SK-N-SH (cell line): ENCODE data around the gene USH1C. TPM values are rescaled to one million over a fixed set of nuclear protein-coding genes. Genes with fewer than 3 reads are reported as not detected.

Source experiments
- CTCF ChIA-PET: fragments of 300-600, 350-600 bp; formaldehyde crosslinking; extraction: SDS; loops from one replicate; lab custom pipeline; 2021; lab: Yijun Ruan, JAX
- POLR2A ChIA-PET: fragments of 350-600 bp; sonication (Branson Sonifier 250); formaldehyde crosslinking; extraction: SDS; loops from one replicate; lab custom pipeline; 2020; ENCODE audit warnings: antibody characterized with exemption, inconsistent platforms; lab: Yijun Ruan, JAX
- DNase-seq: peaks from one replicate; pipeline ENCODE4 v3.0.0; 2012
- H2AFZ ChIP-seq: fragments of 200-600 bp; sonication (generic); 2 replicates; pipeline ENCODE4 v1.8.1; 2016; ENCODE audit warnings: antibody characterized with exemption, mild to moderate bottlenecking, low read depth
- H3F3A ChIP-seq: fragments of 200-600 bp; sonication (generic); replicated peaks from 2 replicates; pipeline ENCODE3; 2016; ENCODE audit warnings: antibody characterized with exemption, mild to moderate bottlenecking; ENCODE audit not compliant: insufficient read depth
- H3K27ac ChIP-seq, 2 experiments: fragments of 200-500 bp in 1 of 2; fragments of 200-600 bp in 1 of 2; sonication (Bioruptor generic) in 1 of 2; sonication (generic), shearing (Covaris generic) in 1 of 2; 2 replicates each; pipeline versions ENCODE4 v1.5.1 to v1.6.1; 2014 to 2016; ENCODE audit warnings: low read depth in 2 of 2, inconsistent platforms in 1 of 2, low read length in 1 of 2, mild to moderate bottlenecking in 1 of 2, mixed read lengths in 1 of 2
- H3K27me3 ChIP-seq: fragments of 200-600 bp; sonication (generic), shearing (Covaris generic); 2 replicates; pipeline ENCODE4 v1.6.1; 2016; ENCODE audit warnings: mixed run types; ENCODE audit not compliant: insufficient read depth
- H3K36me3 ChIP-seq, 2 experiments: fragments of 200-500 bp in 1 of 2; fragments of 200-600 bp in 1 of 2; sonication (Bioruptor generic) in 1 of 2; sonication (generic) in 1 of 2; replicated peaks in 1 of 2; 2 replicates each; pipeline versions ENCODE3 to v1.5.1; 2014 to 2016; ENCODE audit warnings: low read length in 1 of 2, mild to moderate bottlenecking in 1 of 2; ENCODE audit not compliant: insufficient read depth in 2 of 2, control insufficient read depth in 1 of 2
- H3K4me1 ChIP-seq, 2 experiments: fragments of 200-500 bp in 1 of 2; fragments of 200-600 bp in 1 of 2; sonication (Bioruptor generic) in 1 of 2; sonication (generic), shearing (Covaris generic) in 1 of 2; 2 replicates each; pipeline versions ENCODE4 v1.5.1 to v1.6.1; 2014 to 2016; ENCODE audit warnings: low read depth in 1 of 2, low read length in 1 of 2, mixed run types in 1 of 2; ENCODE audit not compliant: insufficient read depth in 2 of 2, control insufficient read depth in 1 of 2
- H3K4me2 ChIP-seq: fragments of 200-600 bp; sonication (generic), shearing (Covaris generic); 2 replicates; pipeline ENCODE4 v1.6.1; 2017; ENCODE audit warnings: mixed run types
- H3K4me3 ChIP-seq, 2 experiments: fragments of 200-500 bp in 1 of 2; fragments of 200-600 bp in 1 of 2; sonication (Bioruptor generic) in 1 of 2; sonication (generic), shearing (Covaris generic) in 1 of 2; 2 replicates each; pipeline versions ENCODE4 v1.5.1 to v1.8.1; 2014 to 2016; ENCODE audit warnings: low read depth in 2 of 2, inconsistent platforms in 1 of 2, low read length in 1 of 2, mild to moderate bottlenecking in 1 of 2, mixed read lengths in 1 of 2, moderate library complexity in 1 of 2
- H3K79me2 ChIP-seq: fragments of 200-600 bp; sonication (generic); 2 replicates; pipeline ENCODE4 v1.8.1; 2017; ENCODE audit warnings: mild to moderate bottlenecking; ENCODE audit not compliant: insufficient read depth
- H3K9ac ChIP-seq: fragments of 200-600 bp; sonication (generic); 2 replicates; pipeline ENCODE4 v1.6.1; 2017; ENCODE audit warnings: mixed run types
- H3K9me2 ChIP-seq: fragments of 200-600 bp; sonication (generic); 2 replicates; pipeline ENCODE4 v1.6.1; 2017; ENCODE audit warnings: mixed run types
- H3K9me3 ChIP-seq: fragments of 200-600 bp; sonication (generic); 2 replicates; pipeline ENCODE4 v1.6.1; 2017; ENCODE audit warnings: mixed run types, mild to moderate bottlenecking, moderate library complexity
- H4K20me1 ChIP-seq: fragments of 200-600 bp; sonication (generic); 2 replicates; pipeline ENCODE4 v1.6.1; 2017; ENCODE audit warnings: mild to moderate bottlenecking, mixed run types; ENCODE audit not compliant: insufficient read depth
- ELF1 ChIP-seq: IDR thresholded peaks from 2 replicates; pipeline ENCODE4 v1.4.0; 2012
- GABPA ChIP-seq: IDR thresholded peaks from 2 replicates; pipeline ENCODE4 v1.4.0; 2012; ENCODE audit warnings: low read depth, mild to moderate bottlenecking
- GATA2 ChIP-seq: sonication (generic); formaldehyde crosslinking; IDR thresholded peaks from 2 replicates; pipeline ENCODE4 v1.5.0; 2020; ENCODE audit warnings: mild to moderate bottlenecking, missing genetic modification reagents
- IRF3 ChIP-seq: fragments of 150-350 bp; IDR thresholded peaks from 2 replicates; pipeline ENCODE4 v1.6.1; 2016; ENCODE audit warnings: mild to moderate bottlenecking, low read depth, low read length
- MEF2A ChIP-seq: IDR thresholded peaks from 2 replicates; pipeline ENCODE4 v1.4.0; 2012; ENCODE audit warnings: low read depth, borderline replicate concordance
- MXI1 ChIP-seq: IDR thresholded peaks from 2 replicates; pipeline ENCODE4 v1.6.1; 2012; ENCODE audit warnings: mild to moderate bottlenecking, low read depth, low read length, improper control_type of control experiment
- POLR2AphosphoS5 ChIP-seq: IDR thresholded peaks from 2 replicates; pipeline ENCODE4 v1.6.1; 2012; ENCODE audit warnings: low read depth, low read length
- RAD21 ChIP-seq: IDR thresholded peaks from 2 replicates; pipeline ENCODE4 v1.6.1; 2012; ENCODE audit warnings: mild to moderate bottlenecking, low read length
- REST ChIP-seq: IDR thresholded peaks from 2 replicates; pipeline ENCODE4 v1.6.1; 2012; ENCODE audit warnings: mild to moderate bottlenecking, low read depth, low read length, moderate library complexity
- SIN3A ChIP-seq: IDR thresholded peaks from 2 replicates; pipeline ENCODE4 v1.6.1; 2012; ENCODE audit warnings: low read depth, mild to moderate bottlenecking, low read length, moderate library complexity, borderline replicate concordance
- TAF1 ChIP-seq: IDR thresholded peaks from 2 replicates; pipeline ENCODE4 v1.6.1; 2012; ENCODE audit warnings: low read depth, mild to moderate bottlenecking, low read length, moderate library complexity, borderline replicate concordance
- TEAD4 ChIP-seq: IDR thresholded peaks from 2 replicates; pipeline ENCODE4 v1.4.0; 2012; ENCODE audit warnings: mild to moderate bottlenecking, borderline replicate concordance; ENCODE audit not compliant: insufficient read depth
- YY1 ChIP-seq: IDR thresholded peaks from 2 replicates; pipeline ENCODE4 v1.4.0; 2012; ENCODE audit warnings: low read depth, mild to moderate bottlenecking
- WGBS: methylation state at CpG from one replicate; pipeline ENCODE4 v1.1.6; 2017; ENCODE audit warnings: low lambda C conversion rate; 5-methylcytosine and 5-hydroxymethylcytosine counted together
- polyA plus RNA-seq, 3 experiments: library from polyadenylated mRNA; depleted of rRNA; stranded (reverse); fragments of >200 nt; gene quantifications; 2 replicates each; pipeline ENCODE4 v1.2.3, GENCODE V29; 2012

USH1C gene
- polyA plus RNA-seq, 1 of the 3 experiments (the other 2 are of a cell fraction): not detected

- TF ChIP-seq REST (no peak), GABPA (no peak), YY1 (no peak), GATA2 (CRISPR knock-in tag) (no peak), TAF1 (no peak), SIN3A (no peak)
These were observed 14.0 kb upstream of the USH1C start (continued) for GRCh38 chr11:17558025-17558780.

DNA sequence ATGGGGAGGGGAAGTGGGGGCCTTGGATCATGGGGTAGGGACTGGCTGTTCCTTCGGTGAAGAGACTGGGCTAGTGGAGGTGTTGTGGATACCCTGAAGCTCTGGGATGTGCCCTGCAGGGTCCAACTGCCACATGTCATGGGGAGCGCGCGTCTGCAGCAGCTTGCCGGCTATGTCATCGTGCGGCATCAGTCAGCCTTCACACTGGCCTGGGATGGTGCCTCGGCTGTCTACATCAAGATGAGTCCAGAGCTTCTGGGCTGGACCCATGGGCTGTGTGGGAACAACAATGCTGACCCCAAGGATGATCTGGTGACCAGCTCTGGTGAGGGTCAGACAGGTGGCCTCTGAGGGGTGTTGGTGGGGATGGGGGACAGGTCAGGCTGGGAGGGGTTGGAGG lies 12.8 kb upstream of the USH1C start:
- H2AFZ ChIP-seq: no peak overlapping the region
- no peak overlapping the region for H3K4me2 ChIP-seq
- no peaks in the 10 kb centered on the region for H3K79me2 ChIP-seq
- H3K36me3 ChIP-seq: no peaks in the 10 kb centered on the region
- 27% methylated on average over 1 of the region's 8 CpGs for WGBS
- TF ChIP-seq TEAD4 (no peak), RAD21 (no peak), GABPA (no peak), MEF2A (no peak), IRF3 (no peak), ELF1 (no peak), POLR2AphosphoS5 (no peak), MXI1 (no peak)
- TF ChIP-seq, all 33 proteins: peak for 0
- Histone ChIP-seq H3F3A (no peaks in the 10 kb centered on the region), H3K4me1 (no peaks in the 10 kb centered on the region), H4K20me1 (no peaks in the 10 kb centered on the region), H3K9me2 (no peaks in the 10 kb centered on the region), H3K4me3 (no peak overlapping the region), H3K27me3 (no peaks in the 10 kb centered on the region), H3K9me3 (no peaks in the 10 kb centered on the region), H3K9ac (no peak overlapping the region), H3K27ac (no peak overlapping the region)
- ChIA-PET POLR2A (no interaction called here), CTCF (interaction anchor here (0.7 to 2.0 kb wide), 3 partner anchors 29 to 173 kb away, joined by 3 to 5 read pairs (median 5); no protein-coding TSS in a partner anchor)
- no peak for DNase-seq
